Kidney capillary endothelial cell (primary cell): Measurements from ENCODE around the gene MAP4.
"Not testable (repeated sequence)": the region's sequence is repeated elsewhere in the genome, so short reads cannot be mapped to it uniquely, and the experiment has no call there.

Experiments
- DNase-seq: peaks from one replicate; pipeline ENCODE4 v3.0.0-alpha.2; 2018; ENCODE audit warnings: low spot score

MAP4 gene

GRCh38 chr3:47841786-47842349 lies 174.3 kb downstream of the MAP4 start:
- no peak for DNase-seq

- no peak for DNase-seq
Observed at GRCh38 chr3:47838503-47838902, 177.7 kb downstream of the MAP4 start.

- no peak for DNase-seq
Observed at GRCh38 chr3:47836986-47837385, 179.2 kb downstream of the MAP4 start.

GRCh38 chr3:47829482-47829881 lies 186.7 kb downstream of the MAP4 start:
- DNase-seq, result not testable (repeated sequence)

- no peak for DNase-seq
Observed at GRCh38 chr3:47825590-47825989, 190.6 kb downstream of the MAP4 start.

- DNase-seq, result peak; percentile 85
Observed at GRCh38 chr3:47824541-47825473, 191.4 kb downstream of the MAP4 start.

- DNase-seq, result no peak
Observed at GRCh38 chr3:47817609-47818008, 198.6 kb downstream of the MAP4 start.

- DNase-seq, result no peak
Observed at GRCh38 chr3:47813551-47814177, 202.6 kb downstream of the MAP4 start.

GRCh38 chr3:47804577-47804976 lies 211.6 kb downstream of the MAP4 start:
- DNase-seq, result no peak

GRCh38 chr3:47803480-47804025 lies 212.7 kb downstream of the MAP4 start:
- DNase-seq, result peak; percentile 12

- peak; percentile 70 for DNase-seq
Observed at GRCh38 chr3:47802734-47803479, 213.3 kb downstream of the MAP4 start, which contains the start of gene DHX30. DHX30 (plus strand) TSS chr3:47803138; CDS start chr3:47810684, 7,546 bp downstream.
